ENCODE results near the gene STAT3. TPM values are rescaled to one million over a fixed set of nuclear protein-coding genes. Genes with fewer than 3 reads are reported as not detected.

The STAT3 gene
- total and polyA plus RNA-seq, 9 of the 15 experiments (the other 6 are each of a cell fraction or from before 2014, with no cell fraction given), result 90.0 to 179 (median 114) TPM

- no peak for TF ChIP-seq ELF1 (tag; IDR thresholded peaks at IDR 0.05)
Observed at GRCh38 chr17:42386777-42387657, 1.2 kb downstream of the STAT3 start (continued).

DNA sequence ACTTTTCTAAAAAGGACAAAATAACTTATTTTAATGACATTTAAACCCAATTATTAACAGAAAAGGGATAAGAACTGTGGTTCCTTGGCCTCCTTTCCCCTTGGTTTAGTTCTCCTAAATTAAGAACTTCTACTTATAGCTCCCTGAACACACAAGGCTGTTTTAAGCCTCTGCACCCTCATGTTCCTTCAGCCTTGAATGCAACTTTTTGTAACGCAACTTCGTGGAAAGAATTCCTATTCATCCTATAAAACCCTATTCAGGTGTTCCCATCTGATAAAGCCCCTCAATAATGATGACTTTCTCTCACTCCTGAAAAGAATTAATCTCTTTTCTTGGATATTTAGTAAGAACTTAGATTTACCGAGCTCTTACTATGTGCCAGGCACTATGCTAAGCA lies 6.3 kb downstream of the STAT3 start:
- Histone ChIP-seq H3K9me3 (replicated peaks; ENCODE audit: control insufficient read depth, insufficient read depth, low read depth, low read length) (no peaks in the 10 kb centered on the region), H2AFZ (ENCODE audit: low read depth, low read length) (no peak overlapping the region), H3K36me3 (ENCODE audit: control insufficient read depth, insufficient read depth, low read length) (peaks cover 24% of the 10 kb centered on the region; the same call in 2 of the 3 replicates), H3K27ac (ENCODE audit: extremely low read depth, low read depth, low read length) (no peak overlapping the region), H3K4me1 (replicated peaks in 1 of 2; ENCODE audit: control insufficient read depth in 2 of 2, insufficient read depth in 2 of 2, low read length in 2 of 2) (peaks cover 0 to 17% of the 10 kb centered on the region in 2 experiments; a peak in 4 of 5 replicates), H3K27me3 (ENCODE audit: control insufficient read depth in 2 of 2, insufficient read depth in 2 of 2, low read length in 2 of 2) (no peaks in the 10 kb centered on the region), H3K4me2 (ENCODE audit: insufficient read depth, low read length) (no peak overlapping the region), H3K79me2 (ENCODE audit: control insufficient read depth, insufficient read depth, low read length) (peaks cover 82% of the 10 kb centered on the region), H3K4me3 (no peak overlapping the region), H3K9me1 (ENCODE audit: control insufficient read depth, insufficient read depth, low read length) (no peaks in the 10 kb centered on the region), H4K20me1 (replicated peaks; ENCODE audit: control insufficient read depth, insufficient read depth, low read length) (peaks cover 1% of the 10 kb centered on the region; the same call in 1 of the 2 replicates), H3K9ac (ENCODE audit: insufficient read depth in 1 of 2, low read depth in 2 of 2, low read length in 2 of 2) (no peak overlapping the region)
- TF ChIP-seq, protein P1, sequence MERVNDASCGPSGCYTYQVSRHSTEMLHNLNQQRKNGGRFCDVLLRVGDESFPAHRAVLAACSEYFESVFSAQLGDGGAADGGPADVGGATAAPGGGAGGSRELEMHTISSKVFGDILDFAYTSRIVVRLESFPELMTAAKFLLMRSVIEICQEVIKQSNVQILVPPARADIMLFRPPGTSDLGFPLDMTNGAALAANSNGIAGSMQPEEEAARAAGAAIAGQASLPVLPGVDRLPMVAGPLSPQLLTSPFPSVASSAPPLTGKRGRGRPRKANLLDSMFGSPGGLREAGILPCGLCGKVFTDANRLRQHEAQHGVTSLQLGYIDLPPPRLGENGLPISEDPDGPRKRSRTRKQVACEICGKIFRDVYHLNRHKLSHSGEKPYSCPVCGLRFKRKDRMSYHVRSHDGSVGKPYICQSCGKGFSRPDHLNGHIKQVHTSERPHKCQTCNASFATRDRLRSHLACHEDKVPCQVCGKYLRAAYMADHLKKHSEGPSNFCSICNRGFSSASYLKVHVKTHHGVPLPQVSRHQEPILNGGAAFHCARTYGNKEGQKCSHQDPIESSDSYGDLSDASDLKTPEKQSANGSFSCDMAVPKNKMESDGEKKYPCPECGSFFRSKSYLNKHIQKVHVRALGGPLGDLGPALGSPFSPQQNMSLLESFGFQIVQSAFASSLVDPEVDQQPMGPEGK (CRISPR knock-in tag; IDR thresholded peaks at IDR 0.05; ENCODE audit: borderline replicate concordance), result no peak
- no peak for TF ChIP-seq ATF1 (CRISPR knock-in tag; IDR thresholded peaks at IDR 0.05)
- TF ChIP-seq ATF1 (tag; IDR thresholded peaks at IDR 0.05), result no peak
- 67% methylated on average over 3 of the region's 3 CpGs for WGBS (ENCODE audit: insufficient coverage, low coverage, missing lambda C conversion rate)
- POLR2A ChIA-PET, result interaction anchor here (0.9 kb wide), 1 partner anchor 13 kb away, joined by 3 read pairs; no protein-coding TSS in a partner anchor
- ATAC-seq (no peak), FAIRE-seq (no peak), DNase-seq (ENCODE audit: extremely low read depth in 1 of 4, low spot score in 3 of 4) (no peak)
- no TSS peak for BruUV-seq (replicated peaks)
- in situ Hi-C loops (cut with MboI) (no loop called here), intact Hi-C loops (cut with micrococcal nuclease) (no loop called here)
- CTCF ChIA-PET (ENCODE audit: low intra/inter-chr PET ratio), result no interaction called here
